GM20000 (cell line): ENCODE results near the gene WFS1.

Experiments
- DNase-seq: peaks from one replicate; pipeline ENCODE4 v3.0.0; 2012; ENCODE audit warnings: low spot score
- CTCF ChIP-seq: IDR thresholded peaks from 2 replicates; pipeline ENCODE4 v1.5.1; 2012; ENCODE audit warnings: mild to moderate bottlenecking, control low read depth; ENCODE audit errors: extremely low read depth, missing control alignments

The WFS1 gene

GRCh38 chr4:6301732-6302442 lies 32.2 kb downstream of the WFS1 start:
- no peak for DNase-seq
- no peak for TF ChIP-seq CTCF

- no peak for TF ChIP-seq CTCF
Observed at GRCh38 chr4:6302869-6303268, 33.2 kb downstream of the WFS1 start.

GRCh38 chr4:6303943-6304342 lies 34.3 kb downstream of the WFS1 start:
- no peak for DNase-seq

More at GRCh38 chr4:6302869-6303268, 33.2 kb downstream of the WFS1 start:
- no peak for DNase-seq

GRCh38 chr4:6306299-6306698 lies 36.6 kb downstream of the WFS1 start:
- no peak for DNase-seq
- no peak for TF ChIP-seq CTCF

More at GRCh38 chr4:6303943-6304342, 34.3 kb downstream of the WFS1 start:
- no peak for TF ChIP-seq CTCF

- DNase-seq: no peak
- no peak for TF ChIP-seq CTCF
Observed at GRCh38 chr4:6307230-6307629, 37.6 kb downstream of the WFS1 start.

GRCh38 chr4:6307891-6308290 lies 38.2 kb downstream of the WFS1 start:
- no peak for TF ChIP-seq CTCF

GRCh38 chr4:6308899-6309643 lies 39.4 kb downstream of the WFS1 start:
- no peak for TF ChIP-seq CTCF
- DNase-seq: no peak

More at GRCh38 chr4:6307891-6308290, 38.2 kb downstream of the WFS1 start:
- DNase-seq: no peak
